ENCODE data around the gene UTY.
"Not testable (repeated sequence)": the region's sequence is repeated elsewhere in the genome, so short reads cannot be mapped to it uniquely, and the experiment has no call there.

Gene UTY

GRCh38 chrY:13296176-13296890 lies 183.5 kb downstream of the UTY start:
- DNase-seq, result no peak

- no peak for DNase-seq
These were observed 184.8 kb downstream of the UTY start for GRCh38 chrY:13295026-13295425.

GRCh38 chrY:13291199-13291598 lies 188.6 kb downstream of the UTY start:
- no peak for DNase-seq

GRCh38 chrY:13282151-13283054 lies 197.4 kb downstream of the UTY start:
- not testable (repeated sequence) for DNase-seq

- DNase-seq, result no peak
These were observed 200.3 kb downstream of the UTY start for GRCh38 chrY:13279561-13279960.

GRCh38 chrY:13271706-13272105 lies 208.1 kb downstream of the UTY start:
- DNase-seq, result no peak

- not testable (repeated sequence) for DNase-seq
These were observed 225.8 kb downstream of the UTY start for GRCh38 chrY:13253941-13254440.

GRCh38 chrY:13250421-13250820 lies 229.4 kb downstream of the UTY start:
- DNase-seq, result no peak

- no peak for DNase-seq
These were observed 236.1 kb downstream of the UTY start for GRCh38 chrY:13243716-13244115.

- DNase-seq, result no peak
These were observed 245.9 kb downstream of the UTY start for GRCh38 chrY:13233901-13234300.

GRCh38 chrY:13233118-13233517 lies 246.7 kb downstream of the UTY start:
- DNase-seq, result no peak

- DNase-seq, result no peak
These were observed 252.4 kb downstream of the UTY start for GRCh38 chrY:13227354-13227953.

- no peak for DNase-seq
These were observed 268.7 kb downstream of the UTY start for GRCh38 chrY:13210961-13211646.

GRCh38 chrY:13205214-13205613 lies 274.6 kb downstream of the UTY start:
- DNase-seq, result no peak

Data from NCI-H774 (cell line).